ENCODE measurements around the gene EFNA4.

The EFNA4 gene

GRCh38 chr1:155063550-155064110, at the start of gene EFNA4:
TSS of gene EFNA4 (plus strand) at chr1:155063740. CDS start at chr1:155063824, 84 bp downstream.
- DNase-seq (ENCODE audit: low read depth) = peak; percentile 78

GRCh38 chr1:155014709-155015508, 48.6 kb upstream of the EFNA4 start:
- no peak for DNase-seq (ENCODE audit: low read depth)

GRCh38 chr1:155015527-155016230, 47.9 kb upstream of the EFNA4 start:
- no peak for DNase-seq (ENCODE audit: low read depth)

- no peak for DNase-seq (ENCODE audit: low read depth)
Observed at GRCh38 chr1:155016231-155016831, 47.2 kb upstream of the EFNA4 start.

- DNase-seq (ENCODE audit: low read depth) = peak; percentile 95
Observed at GRCh38 chr1:155017041-155017945, 46.2 kb upstream of the EFNA4 start.

GRCh38 chr1:155017946-155018316, 45.6 kb upstream of the EFNA4 start:
- DNase-seq (ENCODE audit: low read depth) = no peak

GRCh38 chr1:155018617-155019348, 44.8 kb upstream of the EFNA4 start:
- no peak for DNase-seq (ENCODE audit: low read depth)

GRCh38 chr1:155019377-155020245, 43.9 kb upstream of the EFNA4 start:
- no peak for DNase-seq (ENCODE audit: low read depth)

GRCh38 chr1:155022136-155022926, 41.2 kb upstream of the EFNA4 start:
- DNase-seq (ENCODE audit: low read depth) = no peak

- no peak for DNase-seq (ENCODE audit: low read depth)
Observed at GRCh38 chr1:155022927-155023236, 40.7 kb upstream of the EFNA4 start.

- DNase-seq (ENCODE audit: low read depth) = no peak
Observed at GRCh38 chr1:155023627-155024026, 39.9 kb upstream of the EFNA4 start.

- no peak for DNase-seq (ENCODE audit: low read depth)
Observed at GRCh38 chr1:155024315-155024714, 39.2 kb upstream of the EFNA4 start.

- DNase-seq (ENCODE audit: low read depth) = no peak
Observed at GRCh38 chr1:155026154-155026553, 37.4 kb upstream of the EFNA4 start.

GRCh38 chr1:155026588-155026987, 37.0 kb upstream of the EFNA4 start:
- no peak for DNase-seq (ENCODE audit: low read depth)

- no peak for DNase-seq (ENCODE audit: low read depth)
Observed at GRCh38 chr1:155029513-155030242, 33.9 kb upstream of the EFNA4 start.

GRCh38 chr1:155030243-155030795, 33.2 kb upstream of the EFNA4 start:
- DNase-seq (ENCODE audit: low read depth) = no peak

- DNase-seq (ENCODE audit: low read depth) = no peak
Observed at GRCh38 chr1:155030899-155031298, 32.6 kb upstream of the EFNA4 start.

GRCh38 chr1:155032886-155033285, 30.7 kb upstream of the EFNA4 start:
- no peak for DNase-seq (ENCODE audit: low read depth)

All from activated T-cell treated with anti-CD3 and anti-CD28 coated beads for 48 hours (primary cell).